ENCODE measurements around the gene FAM186B.

GRCh38 chr12:49633703-49634345 is 28.4 kb upstream of the FAM186B start:
- TF ChIP-seq, protein P1, sequence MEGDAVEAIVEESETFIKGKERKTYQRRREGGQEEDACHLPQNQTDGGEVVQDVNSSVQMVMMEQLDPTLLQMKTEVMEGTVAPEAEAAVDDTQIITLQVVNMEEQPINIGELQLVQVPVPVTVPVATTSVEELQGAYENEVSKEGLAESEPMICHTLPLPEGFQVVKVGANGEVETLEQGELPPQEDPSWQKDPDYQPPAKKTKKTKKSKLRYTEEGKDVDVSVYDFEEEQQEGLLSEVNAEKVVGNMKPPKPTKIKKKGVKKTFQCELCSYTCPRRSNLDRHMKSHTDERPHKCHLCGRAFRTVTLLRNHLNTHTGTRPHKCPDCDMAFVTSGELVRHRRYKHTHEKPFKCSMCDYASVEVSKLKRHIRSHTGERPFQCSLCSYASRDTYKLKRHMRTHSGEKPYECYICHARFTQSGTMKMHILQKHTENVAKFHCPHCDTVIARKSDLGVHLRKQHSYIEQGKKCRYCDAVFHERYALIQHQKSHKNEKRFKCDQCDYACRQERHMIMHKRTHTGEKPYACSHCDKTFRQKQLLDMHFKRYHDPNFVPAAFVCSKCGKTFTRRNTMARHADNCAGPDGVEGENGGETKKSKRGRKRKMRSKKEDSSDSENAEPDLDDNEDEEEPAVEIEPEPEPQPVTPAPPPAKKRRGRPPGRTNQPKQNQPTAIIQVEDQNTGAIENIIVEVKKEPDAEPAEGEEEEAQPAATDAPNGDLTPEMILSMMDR (IDR thresholded peaks at IDR 0.05): no peak
- TF ChIP-seq POLR2A (IDR thresholded peaks at IDR 0.05): no peak
